K562 (cell line): ENCODE data around the gene CYP2A6. TPM values are rescaled to one million over a fixed set of nuclear protein-coding genes. Genes with fewer than 3 reads are reported as not detected.
A peak's percentile ranks its signal among the peaks of the same experiment; 100 is the strongest.
"Not testable (repeated sequence)": the region's sequence is repeated elsewhere in the genome, so short reads cannot be mapped to it uniquely, and the experiment has no call there.

ENCODE experiments used
- ATAC-seq: fragments of 200-7000 bp; cut with Tn5 transposase; 3 replicates; pipeline ENCODE4 v1.9.1; 2020; ENCODE audit warnings: moderate library complexity
- BruUV-seq: library from RNA; stranded (reverse); fragments of 400-500 nt; replicated peaks from 2 replicates; lab custom pipeline; 2021; lab: Mats Ljungman, UMichigan
- CTCF ChIA-PET: fragments of 300-600 bp; formaldehyde crosslinking; extraction: SDS; loops from one replicate; lab custom pipeline; 2021; ENCODE audit warnings: low intra/inter-chr PET ratio; lab: Yijun Ruan, JAX
- POLR2A ChIA-PET: fragments of 300-600, 350-650 bp; sonication (Branson Sonifier 250); formaldehyde crosslinking; extraction: SDS; loops from one replicate; lab custom pipeline; 2021; ENCODE audit warnings: antibody characterized with exemption, inconsistent platforms; lab: Yijun Ruan, JAX
- DNase-seq, 4 experiments: peaks; one replicate each; pipeline versions ENCODE4 v3.0.0 to v3.0.0-alpha.2; 2011 to 2018; ENCODE audit warnings: low spot score in 3 of 4, mixed read lengths in 3 of 4; ENCODE audit errors: extremely low read depth in 1 of 4
- FAIRE-seq: peaks from 2 replicates; lab custom pipeline; 2011; peaks lifted over from hg19 to GRCh38; lab: Jason Lieb, UNC
- H2AFZ ChIP-seq: 2 replicates; pipeline ENCODE4 v1.6.0; 2011; ENCODE audit warnings: low read depth, low read length, control low read depth, inconsistent platforms
- H3K27ac ChIP-seq: fragments of 200-600 bp; 3 replicates; pipeline ENCODE4 v1.8.0; 2011; ENCODE audit warnings: low read depth, mild to moderate bottlenecking, control low read depth, inconsistent platforms, low read length, moderate library complexity, mixed read lengths; ENCODE audit errors: extremely low read depth
- H3K27me3 ChIP-seq, 2 experiments: fragments of 300-600 bp in 1 of 2; 2 replicates in 1 of 2; 3 replicates in 1 of 2; pipeline versions ENCODE4 v1.6.0 to v1.8.0; 2011; ENCODE audit warnings: inconsistent platforms in 2 of 2, low read length in 2 of 2, mild to moderate bottlenecking in 1 of 2, mixed read lengths in 1 of 2, moderate library complexity in 1 of 2; ENCODE audit not compliant: control insufficient read depth in 2 of 2, insufficient read depth in 2 of 2
- H3K36me3 ChIP-seq: fragments of 300-600 bp; 3 replicates; pipeline ENCODE4 v1.8.0; 2011; ENCODE audit warnings: mild to moderate bottlenecking, low read length, inconsistent platforms; ENCODE audit not compliant: control insufficient read depth, insufficient read depth
- H3K4me1 ChIP-seq, 2 experiments: fragments of 200-600 bp in 1 of 2; replicated peaks in 1 of 2; 2 replicates in 1 of 2; 3 replicates in 1 of 2; pipeline versions ENCODE4 v1.5.1 to v1.8.0; 2011; ENCODE audit warnings: inconsistent platforms in 2 of 2, low read length in 2 of 2, mild to moderate bottlenecking in 1 of 2, mixed read lengths in 1 of 2, moderate library complexity in 1 of 2; ENCODE audit not compliant: control insufficient read depth in 2 of 2, insufficient read depth in 2 of 2
- H3K4me2 ChIP-seq: 2 replicates; pipeline ENCODE4 v1.6.1; 2011; ENCODE audit warnings: low read length, control low read depth, inconsistent platforms, mixed read lengths; ENCODE audit not compliant: insufficient read depth
- H3K4me3 ChIP-seq: fragments of 200-600 bp; sonication (generic), shearing (Covaris generic); 2 replicates; pipeline ENCODE4 v1.5.1; 2016; ENCODE audit warnings: control low read depth, inconsistent platforms
- H3K79me2 ChIP-seq: fragments of 200-600 bp; 3 replicates; pipeline ENCODE4 v1.8.0; 2011; ENCODE audit warnings: low read length, inconsistent platforms; ENCODE audit not compliant: control insufficient read depth, insufficient read depth
- H3K9ac ChIP-seq, 2 experiments: 2 replicates each; pipeline versions ENCODE4 v1.6.0 to v1.6.1; 2011; ENCODE audit warnings: low read depth in 2 of 2, low read length in 2 of 2, control low read depth in 1 of 2, inconsistent platforms in 1 of 2, mild to moderate bottlenecking in 1 of 2, mixed read lengths in 1 of 2; ENCODE audit not compliant: insufficient read depth in 1 of 2
- H3K9me1 ChIP-seq: one replicate; pipeline ENCODE4 v1.6.0; 2011; ENCODE audit warnings: inconsistent platforms, mild to moderate bottlenecking, low read length, moderate library complexity; ENCODE audit not compliant: control insufficient read depth, insufficient read depth
- H3K9me3 ChIP-seq: replicated peaks from 2 replicates; pipeline ENCODE4 v1.5.1; 2011; ENCODE audit warnings: low read depth, low read length, inconsistent platforms; ENCODE audit not compliant: control insufficient read depth, insufficient read depth
- H4K20me1 ChIP-seq: replicated peaks from 2 replicates; pipeline ENCODE4 v1.6.1; 2011; ENCODE audit warnings: low read length, inconsistent platforms, mixed read lengths; ENCODE audit not compliant: control insufficient read depth, insufficient read depth
- ATF7 ChIP-seq: fragments of 450-650 bp; IDR thresholded peaks from 2 replicates; pipeline ENCODE4 v1.7.1; 2014; ENCODE audit warnings: mild to moderate bottlenecking, moderate library complexity
- BRD9 ChIP-seq: fragments of 450-650 bp; IDR thresholded peaks from 2 replicates; pipeline ENCODE4 v1.6.1; 2018; ENCODE audit warnings: low read depth; ENCODE audit not compliant: partially characterized antibody
- C11orf30 ChIP-seq: fragments of 450-650 bp; IDR thresholded peaks from 2 replicates; pipeline ENCODE4 v1.6.1; 2016; ENCODE audit warnings: low read depth, mild to moderate bottlenecking
- CXXC5 ChIP-seq: fragments of 250-450 bp; sonication (Bioruptor Pico); IDR thresholded peaks from 2 replicates; pipeline ENCODE4 v1.8.0; 2022; ENCODE audit warnings: inconsistent platforms, mild to moderate bottlenecking, moderate library complexity
- EP400 ChIP-seq: fragments of 450-650 bp; IDR thresholded peaks from 2 replicates; pipeline ENCODE4 v1.6.1; 2017; ENCODE audit warnings: antibody characterized with exemption, mild to moderate bottlenecking, moderate library complexity
- FOSL1 ChIP-seq: fragments of 200-800 bp; sonication (Bioruptor generic); conservative IDR thresholded peaks from 2 replicates; pipeline ENCODE4 v1.6.1; 2016; ENCODE audit warnings: missing genetic modification characterization, missing compliant biosample characterization
- HBP1 ChIP-seq: fragments of 450-650 bp; formaldehyde crosslinking; IDR thresholded peaks from 2 replicates; pipeline ENCODE4 v1.4.0; 2022; ENCODE audit warnings: missing genetic modification characterization
- JUN ChIP-seq, 2 experiments: sonication (generic) in 1 of 2; formaldehyde crosslinking in 1 of 2; IDR thresholded peaks; 2 replicates each; pipeline versions ENCODE4 v1.6.1 to v1.8.0; 2012 to 2022; ENCODE audit warnings: borderline replicate concordance in 2 of 2, mild to moderate bottlenecking in 2 of 2, improper control_type of control experiment in 1 of 2, low read depth in 1 of 2, low read length in 1 of 2, missing genetic modification reagents in 1 of 2
- KAT8 ChIP-seq: fragments of 450-650 bp; IDR thresholded peaks from 2 replicates; pipeline ENCODE4 v1.6.1; 2016; ENCODE audit warnings: low read depth, mild to moderate bottlenecking
- NFE2 ChIP-seq: IDR thresholded peaks from 2 replicates; pipeline ENCODE4 v1.6.1; 2014; ENCODE audit warnings: antibody characterized with exemption, low read depth
- RBM25 ChIP-seq: fragments of 200-400 bp; formaldehyde crosslinking; IDR thresholded peaks from 2 replicates; pipeline ENCODE4 v1.6.1; 2018; ENCODE audit warnings: low read length, low read depth, moderate library complexity; ENCODE audit not compliant: severe bottlenecking
- SMARCA4 ChIP-seq: fragments of 450-650 bp; IDR thresholded peaks from 2 replicates; pipeline ENCODE4 v1.6.1; 2016
- SMARCE1 ChIP-seq: fragments of 450-650 bp; IDR thresholded peaks from 2 replicates; pipeline ENCODE4 v1.7.1; 2016; ENCODE audit warnings: mild to moderate bottlenecking
- SREBF2 ChIP-seq: sonication (generic); formaldehyde crosslinking; IDR thresholded peaks from 2 replicates; pipeline ENCODE4 v1.4.0; 2020; ENCODE audit warnings: mild to moderate bottlenecking, missing genetic modification reagents
- TGIF2 ChIP-seq: sonication (generic); formaldehyde crosslinking; IDR thresholded peaks from 2 replicates; pipeline ENCODE4 v1.8.1; 2022; ENCODE audit warnings: mild to moderate bottlenecking, missing genetic modification reagents, moderate library complexity
- ZNF589 ChIP-seq: fragments of 200-800 bp; sonication (Bioruptor generic); IDR thresholded peaks from 2 replicates; pipeline ENCODE4 v1.6.1; 2016; ENCODE audit warnings: low read depth, missing genetic modification characterization, missing compliant biosample characterization
- WGBS: fragments of 100-300 bp; shearing (Covaris generic); methylation state at CpG from one replicate; pipeline ENCODE4 v1.1.6; 2016; ENCODE audit warnings: low coverage, mixed read lengths; ENCODE audit not compliant: insufficient coverage; ENCODE audit errors: missing lambda C conversion rate; 5-methylcytosine and 5-hydroxymethylcytosine counted together
- in situ Hi-C: fragments of 300-500 bp; cut with MboI; formaldehyde crosslinking; loops from 4 replicates; pipeline ENCODE4 v1.15.0; 2018; ENCODE audit warnings: inconsistent platforms, mixed read lengths
- intact Hi-C: fragments of 100-400 bp; cut with micrococcal nuclease; formaldehyde crosslinking; loops from 2 replicates; pipeline ENCODE4 v1.14.2; 2022
- polyA plus RNA-seq, 8 experiments: library from polyadenylated mRNA; depleted of rRNA in 4 of 8; stranded (reverse) in 5 of 8; unstranded in 3 of 8; fragments of >200 nt; fragmentation: Nextera tagmentation in 2 of 8; fragmentation: Illumina TruSeq in 1 of 8; extraction: Ambion mirVana in 2 of 8; extraction: Trizol in 1 of 8; gene quantifications; 2 replicates each; pipeline versions ENCODE4 v1.2.1 to v1.2.3, GENCODE V29; 2011 to 2014; ENCODE audit warnings: inconsistent platforms in 1 of 8, missing spikeins in 1 of 8
- total RNA-seq, 7 experiments: library from RNA; depleted of rRNA in 6 of 7; stranded (reverse); fragments of >200 nt in 6 of 7; fragmentation: Illumina TruSeq in 2 of 7; extraction: Trizol in 2 of 7; gene quantifications; 2 replicates each; pipeline versions ENCODE4 v1.2.1 to v1.2.3, GENCODE V29; 2011 to 2021; ENCODE audit warnings: low replicate concordance in 1 of 7

CYP2A6 gene
- total and polyA plus RNA-seq, 9 of the 15 experiments (the other 6 are each of a cell fraction or from before 2014, with no cell fraction given): 0.31 TPM; not detected in 8

GRCh38 chr19:40873873-40874272, 23.6 kb upstream of the CYP2A6 start:
- H2AFZ ChIP-seq, ATAC-seq, H3K9ac ChIP-seq, H3K79me2 ChIP-seq, H3K9me1 ChIP-seq, H3K4me1 ChIP-seq, CTCF ChIA-PET, POLR2A ChIA-PET, intact Hi-C loops, H4K20me1 ChIP-seq, H3K27me3 ChIP-seq, in situ Hi-C loops, H3K27ac ChIP-seq, H3K4me2 ChIP-seq, DNase-seq, H3K9me3 ChIP-seq, BruUV-seq, H3K36me3 ChIP-seq, H3K4me3 ChIP-seq: not testable (repeated sequence)
- peak; percentile 10 for TF ChIP-seq RBM25
- TF ChIP-seq, all 486 proteins: peak for 1; not testable (repeated sequence) for 485
- WGBS: 73% methylated on average over 2 of the region's 2 CpGs
- FAIRE-seq: not testable (repeated sequence)

DNA sequence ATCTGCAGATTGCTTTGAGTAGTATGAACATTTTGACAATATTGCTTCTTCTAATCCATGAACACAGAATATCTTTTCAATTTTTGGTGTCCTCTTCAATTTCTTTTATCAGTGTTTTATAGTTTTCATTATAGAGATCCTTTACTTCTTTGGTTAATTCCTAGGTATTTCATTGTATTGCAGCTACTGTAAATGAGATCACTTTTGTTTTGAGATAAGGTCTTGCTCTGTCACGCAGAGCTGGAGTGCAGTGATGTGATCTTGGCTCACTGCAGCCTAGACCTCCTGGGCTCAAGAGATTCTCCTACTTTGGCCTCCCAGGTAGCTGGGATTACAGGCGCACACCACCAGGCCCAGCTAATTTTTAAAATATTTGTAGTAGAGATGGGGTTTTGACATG, 22.0 kb upstream of the CYP2A6 start:
- Histone ChIP-seq H3K9me3 (0 out of 2 replicates have a peak, but pooled peaks cover 2% of the 10 kb centered on the region), H3K4me3 (no peak overlapping the region), H4K20me1 (no peaks in the 10 kb centered on the region), H2AFZ (no peak overlapping the region), H3K27me3 (no peaks in the 10 kb centered on the region), H3K36me3 (no peaks in the 10 kb centered on the region), H3K9ac (no peak overlapping the region), H3K27ac (no peak overlapping the region), H3K4me1 (peaks cover 4 to 7% of the 10 kb centered on the region in 2 experiments; a peak in 4 of 5 replicates), H3K79me2 (no peaks in the 10 kb centered on the region), H3K4me2 (no peak overlapping the region), H3K9me1 (no peaks in the 10 kb centered on the region)
- FAIRE-seq: no peak
- ATAC-seq: peak; percentile 49
- BruUV-seq: no TSS peak
- POLR2A ChIA-PET: no interaction called here
- intact Hi-C loops (no loop called here), in situ Hi-C loops (no loop called here)
- DNase-seq: peak in 1 of 4 experiments; percentile 51
- CTCF ChIA-PET: no interaction called here
- WGBS: 26% methylated on average over 2 of the region's 2 CpGs
- peak; percentile 28; the same call in 1 of the 2 replicates for TF ChIP-seq FOSL1 (tag)
- peak; percentile 83 for TF ChIP-seq NFE2
- peak; percentile 56 for TF ChIP-seq CXXC5
- no peak for TF ChIP-seq KAT8
- no peak for TF ChIP-seq HBP1 (CRISPR knock-in tag)
- peak; percentile 71; the same call in 1 of the 2 replicates for TF ChIP-seq SMARCE1
- peak; percentile 60; the same call in 1 of the 2 replicates for TF ChIP-seq C11orf30
- TF ChIP-seq JUN (IDR thresholded peaks at IDR 0.05; ENCODE audit: borderline replicate concordance, low read depth, low read length): peak; percentile 83
- TF ChIP-seq JUN (CRISPR knock-in tag; IDR thresholded peaks at IDR 0.05; ENCODE audit: borderline replicate concordance): no peak
- TF ChIP-seq SREBF2 (CRISPR knock-in tag): no peak
- 0 out of 2 replicates have a peak, but pooled peaks have one; percentile 23 for TF ChIP-seq ZNF589 (CRISPR knock-in tag)
- TF ChIP-seq BRD9: peak; percentile 89
- peak; percentile 40; the same call in 1 of the 2 replicates for TF ChIP-seq EP400
- peak; percentile 85; the same call in 1 of the 2 replicates for TF ChIP-seq SMARCA4
- no peak for TF ChIP-seq TGIF2 (CRISPR knock-in tag)
- TF ChIP-seq ATF7: peak; percentile 96
